Occipital lobe (tissue), 3 donors: ENCODE results near the gene ZNF609. TPM values are rescaled to one million over a fixed set of nuclear protein-coding genes. Genes with fewer than 3 reads are reported as not detected.

Experiments used
- DNase-seq: peaks from one replicate; lab custom pipeline; 2025; lab: John Stamatoyannopoulos, UW
- small RNA-seq: library from RNA; depleted of rRNA; stranded (forward); fragments of <200 nt; gene quantifications from one replicate; pipeline ENCODE3, GENCODE V24; 2014
- total RNA-seq: library from RNA; depleted of rRNA; stranded (reverse); fragments of >200 nt; gene quantifications from one replicate; pipeline ENCODE4 v1.2.3, GENCODE V29; 2014

Gene ZNF609
- total RNA-seq, 1 donor from 2014 or later: 29.8 TPM

DNA sequence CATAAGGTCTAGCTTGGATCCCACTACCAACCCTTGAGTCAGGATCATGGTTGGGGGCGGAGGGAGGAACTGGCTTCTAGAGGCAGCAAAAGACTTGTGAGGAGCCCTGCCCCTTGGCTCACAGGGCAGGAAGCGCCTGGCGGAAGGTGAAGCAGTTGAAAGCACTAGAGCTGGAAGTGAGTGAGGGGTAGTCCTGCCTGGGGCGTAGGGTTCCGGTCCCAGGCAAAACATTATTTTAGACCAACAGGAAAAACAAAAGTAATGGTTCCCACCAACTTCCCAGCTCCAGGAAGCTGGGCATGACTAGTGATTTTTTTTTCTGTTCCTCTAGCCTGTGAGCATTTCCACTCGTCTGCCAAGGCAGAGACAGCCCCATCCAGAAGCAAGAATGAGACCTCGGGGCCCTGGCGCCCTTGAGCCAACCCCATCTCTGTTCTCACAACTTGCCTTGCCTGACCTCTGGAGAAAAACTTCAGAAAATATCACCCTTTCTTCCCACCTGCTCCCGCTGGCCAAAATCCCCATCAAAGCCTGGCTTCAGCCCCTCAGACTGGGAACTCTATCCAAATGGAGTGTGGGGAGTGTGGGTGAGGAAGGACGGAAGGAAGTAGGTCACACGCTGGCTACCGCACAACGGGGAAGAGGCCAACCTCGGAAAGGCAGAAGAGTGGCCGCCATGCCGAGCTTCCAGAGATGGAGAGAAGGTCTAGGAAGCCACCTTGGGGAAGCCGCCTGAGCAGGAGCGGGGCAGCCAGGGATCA is 257.5 kb downstream of the ZNF609 start:
- DNase-seq: no peak

GRCh38 chr15:64720188-64720587 is 259.8 kb downstream of the ZNF609 start:
- no peak for DNase-seq

- DNase-seq: no peak
Observed at GRCh38 chr15:64730151-64730550, 269.8 kb downstream of the ZNF609 start.

DNA sequence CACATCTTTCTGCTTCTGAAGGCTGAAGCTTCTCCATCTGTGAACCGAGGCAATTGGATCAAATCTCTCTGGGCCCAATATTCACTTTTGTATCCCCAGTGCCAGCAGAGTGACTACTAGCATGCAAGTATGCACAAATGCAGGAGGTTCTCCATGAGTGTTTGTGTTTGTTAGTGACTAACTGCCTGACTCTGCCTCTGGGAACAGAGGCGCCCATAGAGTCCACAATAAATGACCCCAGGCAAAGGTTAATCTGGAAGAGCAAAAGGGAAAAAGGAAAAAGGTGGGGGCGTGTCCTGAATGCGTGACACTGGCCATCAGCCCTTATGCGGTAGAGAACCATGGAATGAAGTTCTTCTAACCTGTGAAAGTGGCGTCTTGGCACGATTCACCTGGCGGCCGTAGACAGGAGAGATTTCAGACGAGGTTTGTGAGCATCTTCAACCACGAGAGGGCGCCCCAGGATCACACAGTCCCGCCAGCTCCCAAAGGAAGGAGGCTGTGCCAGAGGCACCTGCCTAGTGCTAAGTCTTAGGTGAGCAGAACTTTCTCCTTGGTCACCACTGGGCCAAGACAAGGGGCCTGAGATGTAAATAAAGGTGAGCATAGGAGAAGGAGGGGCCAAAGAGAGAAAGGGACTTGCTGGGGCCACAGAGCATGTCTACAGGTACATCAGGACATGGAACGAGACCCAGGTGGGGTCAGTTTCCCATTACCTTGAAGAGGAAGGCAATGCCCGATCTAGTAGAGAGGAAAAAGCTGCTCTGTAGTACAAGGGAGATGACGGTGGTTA is 270.8 kb downstream of the ZNF609 start:
- DNase-seq: peak; percentile 60

GRCh38 chr15:64731805-64732151 is 271.4 kb downstream of the ZNF609 start:
- DNase-seq: no peak

- DNase-seq: no peak
Observed at GRCh38 chr15:64732156-64732860, 271.9 kb downstream of the ZNF609 start.

Small RNA genes within 50 kb of the gene (small RNA-seq; reads per million reads assigned to genes)
- gene AC100830.2 (not detected), gene RF00019 (not detected), gene RNU6-549P (not detected)

Other genes with a start within 250 kb of the ZNF609 start
- gene CSNK1G1, start 104.4 kb upstream of the ZNF609 start, total RNA-seq: 68.3 TPM
- 5.0 TPM for gene PCLAF, start 79.1 kb upstream of the ZNF609 start, total RNA-seq
- gene TRIP4, start 72.7 kb upstream of the ZNF609 start, total RNA-seq: 14.0 TPM